HG03439 (cell line): ENCODE data around the gene FOSB.
"Not testable (repeated sequence)": the region's sequence is repeated elsewhere in the genome, so short reads cannot be mapped to it uniquely, and the experiment has no call there.

Source experiments
- ATAC-seq: cut with Tn5 transposase; IDR thresholded peaks from one replicate; pipeline ENCODE4 v1.9.1; 2021; ENCODE audit warnings: mild to moderate bottlenecking, moderate library complexity; ENCODE audit not compliant: unreplicated experiment

The FOSB gene

DNA sequence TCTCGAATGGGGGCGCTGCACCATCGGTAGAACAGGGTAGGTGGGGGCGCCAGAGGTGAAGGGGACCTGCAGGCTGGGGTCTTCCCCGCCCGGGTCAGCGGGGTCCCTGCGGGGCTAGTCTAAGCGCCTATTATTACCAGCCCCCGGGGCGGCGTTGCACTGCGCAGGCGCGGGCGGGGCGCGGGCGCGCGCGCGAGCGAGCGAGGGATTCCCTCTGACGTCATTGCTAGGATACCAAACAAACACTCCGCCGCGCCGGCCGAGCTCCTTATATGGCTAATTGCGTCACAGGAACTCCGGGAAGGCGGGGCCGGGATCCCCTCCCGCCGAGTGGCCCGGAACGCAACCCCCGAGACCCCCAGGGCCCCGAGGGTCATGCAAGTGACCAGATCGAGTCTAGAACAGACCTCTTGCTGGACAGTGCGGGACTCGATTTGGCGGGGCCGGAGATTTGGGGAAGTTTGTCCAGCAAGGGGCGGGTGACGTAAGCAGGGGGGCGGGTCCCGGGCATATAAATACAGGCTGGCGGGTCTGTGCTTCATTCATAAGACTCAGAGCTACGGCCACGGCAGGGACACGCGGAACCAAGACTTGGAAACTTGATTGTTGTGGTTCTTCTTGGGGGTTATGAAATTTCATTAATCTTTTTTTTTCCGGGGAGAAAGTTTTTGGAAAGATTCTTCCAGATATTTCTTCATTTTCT, at the start of gene FOSB:
Gene FOSB, plus strand, starts transcription at position 541 of the 703 bp plus-strand sequence. CDS start 591 bp downstream, outside the sequence.
- ATAC-seq = peak; percentile 44

DNA sequence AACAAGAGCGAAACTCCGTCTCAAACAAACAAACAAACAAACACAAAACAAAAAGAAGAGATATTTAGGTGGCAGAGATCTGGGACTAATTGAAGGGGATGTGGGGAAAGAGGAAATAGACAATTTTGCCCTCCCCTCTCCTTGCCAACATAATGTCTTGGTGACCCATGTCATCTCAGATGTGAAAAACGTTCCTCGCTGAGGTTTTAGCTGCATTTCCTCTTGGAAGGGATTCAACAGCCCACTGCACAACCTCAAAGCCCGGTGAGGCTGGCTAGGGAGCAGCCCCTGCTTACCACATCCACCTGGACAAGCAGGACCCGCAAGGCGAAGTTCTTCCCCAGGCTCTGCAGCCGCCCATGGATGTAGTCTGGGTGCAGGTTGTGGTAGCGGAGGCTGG, 49.0 kb upstream of the FOSB start:
- no peak for ATAC-seq

DNA sequence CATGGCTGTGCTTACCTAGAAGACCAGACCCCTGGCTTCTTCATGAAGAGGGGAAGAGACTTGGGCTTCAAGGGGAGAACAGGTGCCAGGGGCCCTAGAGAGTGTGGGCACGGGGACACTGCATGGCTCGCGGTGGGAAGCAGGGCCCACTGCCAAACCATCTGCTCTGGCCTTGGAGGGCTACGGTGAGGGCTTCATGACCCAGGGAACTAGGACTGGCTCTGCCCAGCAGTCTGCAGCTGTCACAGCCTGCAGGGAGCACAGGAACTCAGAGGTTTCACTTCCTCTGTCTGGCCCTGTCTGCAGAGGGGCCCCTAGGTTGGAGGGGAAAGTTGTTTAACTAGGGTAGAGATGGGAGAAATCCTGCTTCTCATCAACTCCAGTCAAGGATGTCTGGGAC, 48.4 kb upstream of the FOSB start:
- ATAC-seq = no peak

DNA sequence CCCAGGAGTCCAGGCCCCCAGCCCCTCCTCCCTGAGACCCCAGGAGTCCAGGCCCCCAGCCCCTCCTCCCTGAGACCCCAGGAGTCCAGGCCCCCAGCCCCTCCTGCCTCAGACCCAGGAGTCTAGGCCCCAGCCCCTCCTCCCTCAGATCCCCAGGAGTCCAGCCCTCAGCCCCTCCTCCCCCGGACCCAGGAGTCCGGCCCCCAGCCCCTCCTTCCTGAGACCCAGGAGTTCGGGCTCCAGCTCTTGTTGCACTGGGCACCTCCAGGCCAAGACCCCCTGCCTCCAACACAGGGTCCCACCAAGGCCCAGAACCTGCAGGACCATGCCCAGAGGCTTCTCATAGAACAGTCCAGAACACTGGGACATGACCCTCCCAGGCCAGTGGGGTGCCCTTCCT, 47.9 kb upstream of the FOSB start:
- no peak for ATAC-seq

DNA sequence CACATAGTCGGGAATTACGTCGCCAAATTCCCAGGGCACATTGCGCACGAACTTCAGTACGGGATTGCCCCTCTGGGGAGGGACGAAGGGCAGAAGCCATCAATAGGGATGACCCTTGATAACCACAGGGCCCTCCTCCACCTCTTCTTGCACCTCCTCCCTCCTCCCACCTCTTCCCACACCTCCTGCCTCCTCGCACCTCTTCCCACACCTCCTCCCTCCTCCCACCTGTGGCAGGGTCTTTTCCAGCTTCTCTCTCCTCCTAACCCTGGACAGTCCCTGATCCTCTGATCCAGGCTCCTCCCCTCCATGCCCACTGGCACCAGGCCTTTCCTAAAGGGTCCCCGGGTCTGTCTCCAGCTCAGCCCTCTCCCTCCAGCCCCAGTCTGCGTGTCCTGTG, 47.4 kb upstream of the FOSB start:
- ATAC-seq = no peak

DNA sequence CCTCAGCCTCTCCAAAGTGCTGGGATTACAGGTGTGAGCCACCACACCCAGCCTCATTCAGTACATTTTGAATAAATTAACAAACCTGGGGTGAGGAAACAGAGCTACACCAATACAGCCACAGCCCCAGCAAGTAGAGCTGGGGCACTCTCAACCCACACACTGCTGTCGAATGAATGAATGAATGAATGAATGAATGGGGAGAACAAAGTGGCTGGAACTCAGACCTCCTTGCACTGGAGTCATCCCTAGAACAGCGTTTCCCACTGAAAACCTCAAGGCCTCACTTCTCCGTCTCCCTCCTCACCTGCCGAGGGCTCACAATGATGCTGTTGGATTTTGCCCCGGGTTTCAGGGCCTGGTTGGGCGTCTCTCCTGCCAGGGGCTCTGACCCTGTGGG, 46.9 kb upstream of the FOSB start:
- no peak for ATAC-seq

DNA sequence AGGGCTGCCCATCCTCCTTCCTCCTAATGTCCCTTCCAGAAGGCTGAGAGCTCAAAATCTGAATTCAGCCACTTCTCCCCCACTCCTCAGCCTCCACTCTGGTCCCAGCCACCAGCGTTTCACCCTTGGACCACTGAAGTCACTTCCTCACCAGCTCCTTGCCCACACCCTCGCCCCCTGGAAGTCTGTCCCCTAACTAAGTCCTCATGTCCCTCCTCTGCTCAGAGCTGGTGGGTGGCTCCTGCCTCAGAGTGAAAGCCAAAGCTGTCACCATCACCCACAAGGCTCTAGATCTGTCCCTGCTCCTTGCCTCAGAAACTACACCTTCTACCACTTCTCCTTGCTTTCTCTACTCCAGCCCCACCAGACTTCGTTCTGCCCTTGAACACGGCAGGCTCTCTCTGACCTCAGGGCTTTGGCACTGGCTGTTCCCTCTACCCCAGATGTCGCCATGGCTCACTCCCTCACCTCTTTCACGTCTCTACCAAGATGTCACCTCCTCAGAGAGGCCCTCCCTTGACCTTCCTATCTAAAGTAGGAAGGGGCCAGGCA, 45.8 kb upstream of the FOSB start:
- no peak for ATAC-seq

DNA sequence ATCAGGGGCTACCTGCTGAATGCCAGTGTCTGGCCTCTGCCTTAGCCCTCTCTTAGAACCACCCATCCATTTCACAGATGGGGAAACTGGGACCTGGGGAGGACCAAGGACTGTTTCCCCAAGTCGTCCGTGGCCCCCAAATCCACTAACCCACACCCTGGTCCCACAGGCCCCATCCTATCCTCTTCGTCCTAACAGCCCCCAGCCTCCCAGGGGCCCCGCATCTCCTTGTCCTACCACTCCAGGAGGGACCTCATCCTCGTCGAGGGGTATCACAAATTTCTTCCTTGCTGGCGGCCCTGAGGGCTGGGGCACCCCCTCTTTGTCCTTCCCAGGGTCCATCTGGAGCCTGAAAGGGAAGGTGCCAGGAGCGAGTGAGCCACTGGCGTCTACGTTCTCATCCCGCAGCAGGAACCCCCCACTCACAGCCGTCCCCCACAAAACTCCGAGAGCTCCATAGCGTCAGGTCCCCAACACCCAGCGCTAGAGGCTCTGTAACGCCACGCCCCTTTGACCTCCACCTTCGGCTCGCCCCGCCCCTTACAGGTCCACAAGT, 44.7 kb upstream of the FOSB start:
- no peak for ATAC-seq

DNA sequence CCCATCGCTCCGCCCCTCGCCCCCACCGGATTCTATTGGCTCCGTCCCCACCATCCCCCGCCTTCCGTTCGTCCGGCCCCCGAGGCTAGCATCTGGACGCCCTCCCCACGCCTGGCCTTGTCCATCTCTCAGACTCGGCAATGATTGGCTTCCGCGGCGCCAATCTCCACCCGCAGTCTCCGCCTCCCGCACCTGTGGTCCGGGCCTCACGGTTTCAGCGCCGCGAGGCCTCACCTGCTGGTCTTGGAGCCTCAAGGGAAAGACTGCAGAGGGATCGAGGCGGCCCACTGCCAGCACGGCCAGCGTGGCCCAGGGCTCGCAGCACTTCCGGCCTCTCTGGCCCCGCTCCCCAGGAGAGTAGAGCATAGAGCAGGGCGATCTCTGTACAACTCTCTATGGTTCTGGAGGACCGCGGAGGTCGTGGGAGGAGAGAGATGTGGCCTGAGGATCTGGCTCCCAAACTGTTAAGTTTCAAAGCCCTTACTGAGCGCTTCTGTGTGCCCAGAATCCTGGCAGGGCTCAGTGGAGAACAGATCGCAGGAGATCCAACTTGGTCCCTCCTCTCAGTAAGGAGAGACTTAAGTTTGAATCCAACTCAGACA, 44.1 kb upstream of the FOSB start, which contains the start of gene ERCC1:
Gene ERCC1, minus strand, starts transcription at position 329 of the 602 bp plus-strand sequence. CDS start 543 bp downstream, outside the sequence.
- ATAC-seq = peak; percentile 62

DNA sequence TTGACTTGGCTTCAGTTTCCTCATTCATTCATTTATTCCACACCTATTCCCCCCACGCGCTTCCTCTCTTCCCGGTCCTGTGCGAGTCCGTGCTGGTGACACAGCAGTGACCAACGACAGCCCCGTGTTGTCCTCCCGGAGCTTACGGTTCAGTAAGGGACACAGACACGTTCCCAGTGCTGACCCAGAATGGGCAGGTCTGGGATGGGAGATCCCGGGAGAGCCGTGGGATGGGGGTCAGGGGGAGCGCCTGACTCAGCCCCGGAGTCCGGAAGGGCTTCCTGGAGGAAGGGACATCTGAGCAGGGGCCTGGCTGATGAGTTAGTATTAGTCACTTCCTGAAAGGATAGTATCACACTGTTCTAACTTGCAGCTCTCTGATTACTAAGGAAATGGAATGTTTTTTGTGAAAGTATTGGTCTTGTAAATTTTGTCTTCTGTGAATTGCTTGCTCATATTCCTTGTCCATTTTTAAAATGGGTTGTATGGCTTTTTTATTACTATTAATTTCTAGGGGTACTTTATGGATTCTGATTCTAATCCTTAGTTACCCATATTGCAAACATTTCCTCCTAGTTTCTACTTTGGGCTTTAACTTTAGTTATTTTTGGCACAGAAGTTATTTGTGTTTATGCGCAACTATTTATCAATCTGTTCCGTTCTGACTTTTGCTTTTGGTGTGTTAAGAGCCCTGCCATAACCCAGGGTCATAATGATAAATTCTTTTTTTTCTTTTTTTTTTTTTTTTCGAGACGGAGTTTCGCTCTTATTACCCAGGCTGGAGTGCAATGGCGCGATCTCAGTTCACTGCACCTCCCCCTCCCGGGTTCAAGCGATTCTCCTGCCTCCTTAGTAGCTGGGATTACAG, 43.4 kb upstream of the FOSB start:
- peak; percentile 25 for ATAC-seq

DNA sequence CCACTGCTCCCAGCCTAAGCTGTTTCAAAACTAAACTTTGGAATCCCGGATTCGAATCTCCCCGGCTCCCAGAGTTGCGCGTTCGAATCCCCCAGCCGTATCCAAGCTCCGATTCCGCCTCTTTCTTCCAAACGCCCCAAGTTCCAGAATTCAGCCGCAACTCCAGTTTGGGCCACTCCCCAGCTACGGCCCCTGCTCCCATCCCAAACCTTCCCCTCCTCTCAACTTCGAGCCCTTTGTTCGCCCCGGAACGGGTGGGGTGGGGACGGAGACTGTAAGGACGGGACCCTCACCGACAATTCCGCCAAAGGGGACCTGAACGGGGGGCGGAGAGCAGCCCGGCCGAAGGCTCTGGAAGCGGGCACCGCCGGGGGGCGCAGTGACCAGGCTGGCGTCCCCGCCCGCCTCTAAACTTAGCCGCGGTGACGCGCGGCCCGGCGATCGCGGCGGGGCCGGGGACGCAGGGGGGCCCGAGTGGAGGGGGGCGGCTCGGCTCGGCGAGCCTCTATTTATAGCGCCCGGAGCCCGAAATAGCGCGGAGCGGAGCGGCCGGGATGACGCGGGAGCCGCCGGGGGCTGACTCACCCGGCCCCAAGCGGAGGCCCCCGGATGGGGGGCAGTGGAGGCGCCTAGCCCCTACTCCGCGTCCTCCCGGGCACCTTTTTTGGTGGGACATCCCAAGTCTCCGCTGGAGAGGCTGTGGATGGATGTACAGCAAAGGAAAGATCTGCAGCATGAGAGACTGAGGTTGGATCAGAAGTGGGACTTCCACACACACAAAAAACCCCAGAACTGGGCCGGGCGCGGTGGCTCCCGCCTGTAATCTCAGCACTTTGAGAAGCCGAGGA, 39.2 kb upstream of the FOSB start:
- no peak for ATAC-seq

DNA sequence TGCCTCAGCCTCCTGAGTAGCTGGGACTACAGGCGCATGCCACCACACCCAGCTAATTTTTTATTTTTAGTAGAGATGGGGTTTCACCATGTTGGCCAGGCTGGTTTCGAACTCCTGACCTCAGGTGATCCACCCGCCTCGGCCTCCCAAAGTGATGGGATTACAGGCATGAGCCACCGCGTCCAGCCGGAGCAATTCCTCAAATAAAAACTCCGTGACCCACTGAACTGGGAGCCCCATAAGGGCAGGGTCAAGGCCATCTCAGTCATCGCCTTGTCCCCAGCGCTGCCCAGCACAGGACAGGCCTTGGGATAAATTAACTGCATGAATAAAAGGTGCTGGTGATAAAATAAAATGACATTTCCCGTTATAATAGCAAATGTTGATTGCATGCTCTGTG, 37.9 kb upstream of the FOSB start:
- ATAC-seq = not testable (repeated sequence)

DNA sequence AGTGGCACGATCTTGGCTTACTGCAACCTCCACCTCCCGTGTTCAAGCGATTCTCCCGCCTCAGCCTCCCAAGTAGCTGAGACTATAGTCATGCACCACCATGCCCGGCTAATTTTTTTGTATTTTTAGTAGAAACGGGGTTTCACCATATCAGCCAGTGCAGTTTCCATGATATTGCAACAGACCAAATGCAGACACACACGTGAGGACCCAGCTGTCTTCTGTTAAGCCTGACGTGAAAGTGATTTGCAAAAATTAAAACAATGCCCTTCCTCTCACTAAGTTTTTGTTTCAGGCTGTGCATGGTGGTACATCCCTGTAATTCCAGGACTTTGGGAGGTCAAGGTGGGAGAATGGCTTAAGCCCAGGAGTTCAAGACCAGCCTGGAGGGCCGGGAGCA, 36.8 kb upstream of the FOSB start:
- not testable (repeated sequence) for ATAC-seq

DNA sequence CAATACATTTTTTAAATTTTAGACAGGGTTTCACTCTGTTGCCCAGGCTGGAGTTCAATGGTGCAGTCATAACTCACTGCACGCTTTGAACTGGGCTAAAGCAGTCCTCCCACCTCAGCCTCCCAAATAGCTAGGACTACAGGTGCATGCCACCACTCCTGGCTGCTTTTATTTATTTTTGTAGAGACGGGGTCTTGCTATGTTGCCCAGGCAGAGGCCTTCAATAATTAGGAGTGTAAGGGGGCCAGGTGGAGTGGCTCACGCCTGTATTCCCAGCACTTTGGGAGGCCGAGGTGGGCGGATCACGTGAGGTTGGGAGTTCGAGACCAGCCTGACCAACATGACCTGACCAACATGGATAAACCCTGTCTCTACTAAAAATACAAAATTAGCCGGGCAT, 35.3 kb upstream of the FOSB start:
- ATAC-seq = not testable (repeated sequence)

DNA sequence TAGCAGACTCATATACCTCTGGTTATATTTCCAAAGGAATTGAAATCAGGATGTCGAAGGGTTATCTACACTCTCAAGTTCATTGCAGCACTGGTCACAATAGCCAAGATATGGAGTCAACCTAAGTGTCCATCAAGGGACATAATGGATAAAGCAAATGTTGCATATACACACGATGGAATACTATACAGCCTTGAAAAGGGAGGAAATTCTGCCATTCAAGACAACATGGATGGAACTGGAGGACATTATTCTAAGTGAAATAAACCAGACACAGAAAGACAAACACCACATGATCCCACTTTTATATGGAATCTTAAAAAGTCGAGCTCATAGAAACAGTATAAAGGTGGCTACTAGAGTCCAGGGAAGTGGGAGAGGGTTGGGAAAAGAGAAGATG, 30.5 kb upstream of the FOSB start:
- ATAC-seq = no peak

DNA sequence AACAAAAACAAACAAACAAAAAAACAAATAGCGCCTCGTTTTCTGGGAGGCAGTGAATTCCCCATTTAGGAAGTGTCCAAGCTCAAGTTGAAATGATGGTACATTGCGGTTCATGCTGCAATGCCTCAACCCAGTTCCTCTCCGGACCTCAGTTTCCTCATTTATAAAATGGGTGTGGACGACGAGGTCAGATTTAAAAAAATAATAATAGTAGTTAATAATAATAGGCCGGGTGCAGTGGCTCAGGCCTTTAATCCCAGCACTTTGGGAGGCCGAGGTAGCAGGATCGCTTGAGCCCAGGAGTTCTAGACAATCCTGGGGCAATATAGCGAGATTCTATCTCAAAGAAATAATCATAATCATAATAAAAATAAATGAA, 28.6 kb upstream of the FOSB start:
- peak; percentile 2 for ATAC-seq

DNA sequence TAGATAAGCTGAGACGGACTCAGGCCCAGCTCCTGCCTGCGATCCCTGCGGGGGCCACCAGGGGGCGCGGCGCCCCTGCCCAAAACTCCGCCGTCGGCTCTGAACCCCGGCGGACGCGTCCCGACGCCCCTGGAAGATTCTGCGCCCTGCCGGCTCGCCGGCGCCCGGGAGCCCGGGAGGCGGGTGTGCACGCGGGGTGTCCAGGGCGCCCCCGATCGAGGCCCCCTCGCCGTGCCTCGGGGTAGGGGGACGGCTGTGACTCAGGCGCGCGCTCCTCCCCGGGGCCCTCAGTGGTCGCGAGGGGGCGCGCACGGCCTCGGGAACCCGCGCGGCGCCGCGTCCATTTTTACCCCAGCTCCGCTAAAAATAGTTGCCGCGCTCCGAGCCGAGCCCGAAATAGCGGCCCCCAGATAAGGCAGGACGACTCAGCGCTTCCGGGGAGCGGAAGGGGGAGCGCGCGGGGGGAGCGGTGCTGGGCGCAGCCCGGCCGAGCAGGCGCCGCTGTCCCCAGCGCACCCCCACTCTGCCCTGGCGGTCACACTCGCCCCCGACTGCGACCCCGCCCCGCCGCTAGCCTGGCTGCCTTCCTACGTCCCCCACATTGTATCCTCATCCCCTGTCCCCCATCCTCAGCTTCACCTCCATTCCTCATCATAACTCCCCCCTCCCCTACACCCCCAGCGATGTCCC, 28.1 kb upstream of the FOSB start:
- peak; percentile 59 for ATAC-seq

DNA sequence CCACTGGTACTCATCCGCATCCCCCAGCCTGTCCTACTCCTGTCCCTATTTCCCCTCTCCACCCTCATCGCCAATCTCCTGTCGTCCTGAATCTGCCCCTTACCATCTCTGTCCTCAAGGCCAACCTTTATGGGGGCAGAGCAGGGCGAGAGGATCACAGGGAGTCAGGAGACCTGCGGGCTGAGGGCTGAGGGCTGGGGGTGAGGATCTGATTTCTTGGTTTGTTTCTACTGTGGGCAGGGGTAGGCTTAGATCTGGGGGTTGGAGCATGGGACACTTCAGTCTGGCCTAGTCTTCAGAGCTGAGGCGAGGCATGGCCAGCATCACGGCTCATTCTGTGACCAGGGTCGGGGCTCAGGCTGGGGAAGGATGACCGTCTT, 27.5 kb upstream of the FOSB start:
- ATAC-seq = no peak

DNA sequence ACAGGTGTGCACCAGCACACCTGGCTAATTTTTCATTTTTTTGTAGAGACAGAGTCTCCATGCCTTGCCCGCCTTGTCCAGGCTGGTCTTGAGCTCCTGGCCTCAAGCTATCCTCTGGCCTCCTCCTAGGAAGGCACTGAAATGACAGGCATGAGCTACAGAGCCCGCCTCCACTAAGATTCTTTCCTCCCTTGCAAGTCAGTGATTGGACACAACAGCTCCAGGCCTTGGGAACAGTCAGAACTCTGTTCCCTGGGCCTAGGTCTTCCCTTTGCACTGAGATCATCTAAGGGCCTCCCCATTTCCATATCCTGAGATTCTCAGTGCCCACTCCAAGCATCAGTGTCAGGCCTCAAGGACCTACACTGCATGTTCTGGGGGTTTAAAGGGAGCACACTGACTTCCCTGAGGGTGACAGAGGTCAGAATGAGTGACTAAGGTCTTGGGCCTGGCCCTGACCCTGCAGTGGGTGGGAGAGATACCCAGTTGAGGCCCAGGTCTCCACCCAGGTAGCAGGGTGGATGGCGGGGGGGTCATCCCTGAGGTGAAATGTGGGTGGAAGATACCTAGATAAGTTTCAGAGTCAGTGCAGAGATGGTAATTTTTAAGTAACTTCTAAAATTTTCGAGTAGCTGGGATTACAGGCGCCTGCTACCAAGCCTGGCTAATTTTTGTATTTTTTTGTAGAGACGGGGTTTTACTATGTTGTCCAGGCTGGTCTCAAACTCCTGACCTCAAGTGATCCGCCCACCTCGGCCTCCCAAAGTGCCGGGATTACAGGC, 26.7 kb upstream of the FOSB start:
- no peak for ATAC-seq
